GM21447 (cell line): ENCODE measurements around the gene GPR35.

Experiments used
- ATAC-seq: cut with Tn5 transposase; IDR thresholded peaks from one replicate; pipeline ENCODE4 v1.9.1; 2021; ENCODE audit not compliant: unreplicated experiment

GPR35 gene

DNA sequence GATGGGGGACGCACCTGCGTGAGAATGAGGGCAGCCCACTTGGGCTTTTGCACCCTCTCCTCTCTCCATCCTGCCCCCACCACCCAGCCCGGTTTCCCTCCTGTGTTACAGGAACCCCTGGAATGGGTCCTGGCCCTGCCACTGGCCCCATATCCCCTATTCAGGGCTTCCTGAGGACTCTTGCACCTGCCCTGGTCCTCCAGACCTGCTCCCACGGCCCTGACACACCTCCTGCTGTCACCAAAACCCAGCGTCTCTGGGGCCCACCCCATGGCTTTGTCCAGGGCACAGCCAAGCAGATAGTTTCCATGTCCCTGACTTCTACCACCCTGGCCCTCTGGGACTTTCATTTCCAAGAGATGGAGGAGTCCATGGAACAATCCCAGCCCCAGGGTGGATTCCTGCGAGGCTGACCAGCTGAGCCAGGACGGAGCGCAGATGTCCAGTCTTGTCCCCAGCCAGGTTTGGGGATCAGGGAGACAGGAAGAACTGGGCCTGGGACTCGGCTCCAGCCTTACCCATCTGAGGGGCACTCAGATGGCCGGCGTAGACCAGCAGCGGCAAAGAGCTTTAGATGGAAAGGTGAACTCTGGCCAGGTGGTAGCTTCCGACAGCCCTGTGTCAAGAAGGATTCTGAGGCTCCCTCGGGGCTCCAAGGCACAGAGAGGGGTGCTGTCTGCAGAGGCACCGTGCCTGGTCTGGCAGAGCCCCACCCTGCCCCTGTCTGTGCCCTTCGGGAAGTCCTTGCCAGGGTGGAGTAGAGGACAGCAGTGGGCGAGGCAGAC, 12.0 kb downstream of the GPR35 start:
- ATAC-seq = no peak

DNA sequence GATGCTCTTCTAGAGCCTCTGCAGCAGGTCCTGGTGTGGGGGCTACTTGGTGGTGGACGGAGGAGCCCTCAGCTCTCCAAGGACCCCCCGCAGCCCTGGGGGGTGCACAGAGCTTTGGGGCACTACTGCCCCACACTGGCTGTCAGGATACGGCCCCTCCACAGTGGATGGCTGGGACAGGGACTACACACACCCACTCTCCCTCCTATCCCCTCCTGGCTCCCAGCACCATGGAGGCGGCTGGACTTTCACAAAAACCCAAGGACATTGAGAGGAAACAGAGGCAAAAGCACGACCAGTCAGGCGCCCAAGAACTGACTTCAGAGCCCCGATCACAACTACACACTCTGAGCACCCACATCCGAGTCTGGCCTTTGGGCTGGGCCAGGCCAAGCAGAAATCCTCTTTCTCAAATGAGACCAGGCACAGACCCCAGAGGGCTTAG, 12.6 kb downstream of the GPR35 start:
- no peak for ATAC-seq

DNA sequence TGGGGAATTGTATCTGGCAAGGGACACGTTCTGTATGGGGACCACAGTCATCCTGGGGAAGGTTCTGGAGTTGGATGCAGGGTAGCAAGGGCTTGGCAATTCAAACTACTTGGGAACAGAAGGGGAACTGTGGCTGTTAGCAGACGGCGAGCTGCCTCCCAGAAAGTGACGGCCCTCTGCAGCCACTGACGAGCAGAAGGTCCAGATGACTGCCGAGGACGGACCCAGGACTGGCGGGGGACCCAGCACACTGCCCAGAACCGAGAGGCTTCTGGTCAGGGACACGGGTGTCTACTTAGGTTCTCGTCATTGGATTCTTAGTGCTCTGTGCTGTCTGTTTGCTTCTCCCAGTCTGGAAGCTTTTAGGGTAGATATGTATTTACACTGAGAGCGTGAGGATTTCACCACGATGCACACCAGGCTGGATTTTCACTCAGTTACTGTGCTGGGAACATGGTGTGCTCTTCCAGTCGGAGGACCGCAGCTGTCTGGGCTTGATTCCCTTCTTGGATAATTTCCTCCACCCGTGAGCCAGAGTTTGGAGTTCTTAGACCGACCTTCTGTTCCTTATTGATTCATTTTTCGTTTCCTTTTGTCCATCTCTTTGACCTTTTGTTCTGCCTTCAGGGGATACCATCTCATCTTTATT, 13.4 kb downstream of the GPR35 start:
- no peak for ATAC-seq

DNA sequence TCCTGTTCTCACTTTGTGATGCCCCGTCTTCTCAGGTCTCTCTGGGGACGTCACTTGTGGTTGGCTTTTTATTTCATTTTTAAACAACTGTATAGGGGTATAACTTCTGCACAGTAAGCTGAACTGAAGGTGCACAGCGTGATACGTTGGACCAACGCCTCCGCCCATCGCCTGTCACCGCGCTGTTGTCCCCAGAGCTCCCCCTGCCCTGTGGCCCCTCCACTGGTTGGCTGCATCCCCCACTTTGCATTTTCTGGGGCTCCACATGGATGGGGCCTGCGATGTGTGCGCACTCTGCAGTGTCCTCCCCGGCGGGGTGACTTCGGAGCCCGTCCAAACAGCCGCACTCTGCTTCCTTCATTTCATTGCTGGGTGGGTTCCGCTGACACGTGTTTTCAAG, 14.3 kb downstream of the GPR35 start:
- no peak for ATAC-seq

DNA sequence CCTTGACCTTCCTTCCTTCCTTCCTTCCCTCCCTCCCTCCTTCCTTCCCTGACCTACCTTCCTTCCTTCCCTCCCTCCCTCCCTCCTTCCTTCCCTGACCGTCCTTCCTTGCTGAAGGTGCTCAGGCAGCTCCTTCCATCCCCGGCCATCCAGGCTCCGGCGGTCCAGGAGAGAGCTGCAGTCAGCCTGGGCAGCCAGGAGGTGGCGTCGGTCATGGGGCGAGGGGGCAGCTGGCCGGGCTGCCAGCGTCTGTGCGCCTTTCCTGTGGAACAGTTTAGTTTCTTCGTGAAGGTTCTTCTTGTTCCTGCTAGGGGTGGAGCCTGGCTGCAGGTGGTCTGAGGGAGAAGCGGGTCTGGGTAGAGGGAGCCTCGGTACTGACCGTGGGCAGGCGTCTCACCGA, 15.7 kb downstream of the GPR35 start:
- ATAC-seq = no peak

DNA sequence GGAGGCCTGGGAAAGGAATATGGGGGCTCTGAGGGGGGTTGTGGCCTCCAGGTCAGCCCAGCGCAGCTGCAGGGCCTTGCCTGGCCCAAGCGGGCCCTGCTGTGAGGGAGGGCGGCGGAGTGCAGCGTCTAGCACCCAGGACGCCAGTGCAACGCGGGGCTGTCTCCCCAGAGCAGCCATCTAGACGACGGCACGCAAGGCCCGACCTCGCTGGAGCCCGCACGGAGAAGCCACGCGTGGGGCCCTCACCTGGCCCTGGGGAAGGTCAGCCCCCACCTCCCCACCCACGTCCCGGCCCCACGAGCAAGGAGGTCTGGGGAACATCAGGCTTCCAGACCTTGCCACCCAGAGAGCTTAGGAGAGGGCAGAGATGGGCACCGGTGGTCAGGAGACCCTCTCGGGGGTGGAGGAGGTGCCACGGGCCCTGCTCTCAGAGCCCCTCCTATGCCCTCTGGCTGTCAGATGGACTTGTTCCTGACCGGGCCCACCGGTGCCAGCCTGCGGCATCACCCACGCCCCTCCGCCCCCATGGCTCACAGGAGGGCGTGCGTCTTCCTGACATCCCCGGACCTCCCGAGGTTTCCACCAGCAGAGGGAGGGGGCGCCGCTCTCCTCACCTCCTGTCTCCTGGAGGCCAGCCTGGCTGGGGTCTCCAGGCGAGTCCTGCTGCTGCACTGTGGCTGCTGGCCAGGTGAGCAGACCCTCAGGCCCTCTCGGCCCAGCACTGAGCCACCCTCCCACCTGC, 17.0 kb downstream of the GPR35 start:
- ATAC-seq = no peak

DNA sequence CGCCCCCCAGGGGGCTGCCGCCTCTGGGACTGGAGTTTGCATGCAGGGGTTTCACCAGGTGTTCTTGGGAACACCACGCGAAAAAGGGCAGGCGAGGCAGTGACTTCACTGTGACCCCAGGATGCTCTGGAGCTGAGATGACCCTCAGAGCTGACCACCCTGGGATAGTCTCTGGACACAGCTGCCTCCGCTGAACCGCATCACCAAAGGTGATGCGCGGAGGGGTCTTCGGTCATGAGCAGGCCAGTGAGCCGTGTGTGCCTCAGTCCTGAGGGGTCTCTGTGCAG, 17.5 kb downstream of the GPR35 start:
- ATAC-seq = no peak

DNA sequence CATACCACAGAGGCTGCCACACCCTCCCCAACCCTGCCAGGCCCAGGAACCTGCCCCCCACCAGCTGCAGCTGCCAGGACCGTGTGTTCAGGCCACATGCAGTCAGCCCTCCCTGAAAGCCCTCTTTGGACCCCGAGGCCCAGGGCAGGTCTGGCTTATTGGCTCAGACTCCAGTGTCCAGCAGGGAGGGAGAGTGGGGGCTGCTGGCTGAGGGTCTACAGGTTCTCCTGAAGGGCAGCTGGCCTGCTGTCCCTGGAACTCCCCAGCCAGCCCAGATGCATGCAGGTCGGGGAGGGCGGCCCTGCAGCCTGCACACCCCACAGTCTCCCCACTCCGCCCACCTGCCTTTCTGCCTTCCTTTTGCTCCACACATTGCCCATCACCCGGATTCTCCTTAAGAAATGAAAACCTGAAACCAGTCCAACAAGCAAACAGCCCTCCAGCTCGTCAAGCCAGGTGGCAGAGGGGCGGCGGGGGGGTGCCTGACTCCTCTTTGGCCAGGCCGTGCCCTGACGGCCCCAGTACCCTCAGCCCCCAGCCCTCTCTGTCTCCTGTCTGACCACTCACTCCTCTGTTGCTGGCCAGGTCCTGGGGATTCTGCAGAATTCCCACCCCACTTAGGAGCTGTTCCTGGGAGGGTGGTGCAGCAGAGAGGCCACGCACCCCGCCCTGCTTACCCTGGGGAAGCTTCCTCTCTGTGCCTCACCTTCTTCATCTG, 18.0 kb downstream of the GPR35 start:
- ATAC-seq = no peak

DNA sequence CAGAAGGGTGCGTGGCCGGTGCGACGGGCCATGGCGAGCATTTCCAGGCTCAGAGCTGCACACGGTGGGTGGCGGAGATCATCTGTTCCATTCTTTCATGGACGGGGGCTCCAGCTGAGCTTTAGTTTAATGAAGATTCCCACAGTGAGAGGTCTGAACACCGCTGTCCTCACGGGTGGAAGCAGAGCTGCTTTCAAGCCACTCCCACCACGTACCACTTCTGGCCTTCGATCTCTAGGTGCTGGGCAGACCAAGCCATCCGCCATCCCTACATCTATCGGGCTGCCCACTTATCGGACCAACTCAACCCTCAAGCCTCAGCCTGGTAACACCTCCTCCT, 18.5 kb downstream of the GPR35 start:
- ATAC-seq = no peak

DNA sequence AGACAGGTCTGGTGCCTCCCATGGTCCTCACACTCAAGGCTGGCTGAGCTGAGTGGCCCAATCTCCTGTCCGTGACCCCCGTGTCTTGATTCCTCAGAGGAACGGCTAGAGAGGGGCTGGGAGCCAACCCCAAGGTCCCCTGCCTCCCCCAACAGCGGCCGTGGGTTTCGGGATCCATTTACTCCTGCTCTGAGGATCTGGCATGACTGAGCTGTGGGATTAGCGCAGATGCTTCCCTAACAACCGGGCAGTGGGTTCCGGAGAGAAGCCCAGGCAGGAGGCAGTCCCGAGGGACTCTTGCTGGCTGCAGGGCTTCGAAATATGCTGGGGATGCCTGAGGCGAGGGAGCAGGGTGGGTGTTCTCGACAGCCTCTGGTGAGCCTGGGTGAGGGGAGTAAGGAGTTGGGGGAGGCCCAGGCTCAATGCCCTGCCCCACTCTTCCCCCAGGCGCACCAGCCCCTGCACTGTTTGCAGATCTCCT, 18.9 kb downstream of the GPR35 start:
- ATAC-seq = no peak

DNA sequence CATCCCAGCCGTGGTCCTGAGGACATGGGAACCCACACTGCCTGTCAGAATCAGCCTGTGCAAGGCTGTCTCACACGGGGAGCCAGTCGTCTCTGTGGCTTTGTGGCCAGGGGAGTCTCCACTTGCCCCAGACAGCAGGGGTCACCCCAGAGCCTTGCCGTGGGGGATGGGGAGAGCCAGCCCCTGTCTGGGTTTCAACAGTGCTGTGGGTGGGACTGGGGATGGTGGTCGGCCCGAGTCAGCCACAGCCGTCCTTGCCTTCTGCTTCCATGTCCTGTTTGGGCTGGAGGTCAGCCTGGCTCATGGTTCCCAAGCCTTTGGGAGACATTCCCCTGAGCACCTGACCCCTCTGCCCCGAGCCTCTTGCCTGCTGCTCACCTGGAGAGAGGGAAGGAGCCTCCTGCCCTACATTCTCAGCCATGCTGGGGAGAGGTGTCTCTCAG, 19.6 kb downstream of the GPR35 start:
- ATAC-seq = no peak

DNA sequence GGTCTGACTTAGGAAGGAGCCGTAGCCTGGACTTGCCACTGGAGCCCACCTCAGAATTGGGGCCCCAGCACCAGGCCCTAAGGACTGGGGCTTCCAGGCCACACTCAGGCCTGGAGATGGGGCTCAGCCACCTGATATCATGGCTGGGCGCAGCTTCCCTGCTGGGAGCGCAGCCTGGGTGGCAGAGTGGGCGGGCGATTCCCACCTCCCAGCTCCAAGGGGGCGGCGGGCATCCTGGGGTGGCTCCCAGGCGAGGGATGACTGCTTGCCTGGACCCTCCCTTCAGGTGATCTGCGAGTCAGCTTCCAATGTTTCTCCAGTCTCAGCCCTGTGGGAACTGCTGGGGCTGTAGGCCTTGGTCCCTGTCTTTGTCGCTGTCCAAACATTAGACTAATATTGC, 20.1 kb downstream of the GPR35 start:
- ATAC-seq = no peak

DNA sequence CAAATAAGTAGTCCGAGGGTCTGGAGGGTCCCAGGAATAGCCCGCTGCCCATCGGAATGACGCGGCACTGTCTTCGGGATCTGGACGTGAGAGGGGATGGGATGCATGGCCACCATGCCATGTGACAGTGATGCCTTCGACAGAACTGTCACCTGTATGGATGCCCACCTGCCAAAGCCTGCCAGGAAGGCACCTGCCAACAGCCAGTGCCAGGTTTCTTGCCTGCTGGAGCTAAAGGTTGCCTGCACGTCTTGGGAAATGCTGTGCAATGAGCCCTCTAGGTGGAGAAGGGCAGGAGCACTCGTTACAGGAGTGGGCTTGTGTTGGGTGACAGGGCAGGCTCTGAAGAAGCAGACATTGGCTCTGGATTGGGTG, 20.5 kb downstream of the GPR35 start:
- ATAC-seq = no peak

DNA sequence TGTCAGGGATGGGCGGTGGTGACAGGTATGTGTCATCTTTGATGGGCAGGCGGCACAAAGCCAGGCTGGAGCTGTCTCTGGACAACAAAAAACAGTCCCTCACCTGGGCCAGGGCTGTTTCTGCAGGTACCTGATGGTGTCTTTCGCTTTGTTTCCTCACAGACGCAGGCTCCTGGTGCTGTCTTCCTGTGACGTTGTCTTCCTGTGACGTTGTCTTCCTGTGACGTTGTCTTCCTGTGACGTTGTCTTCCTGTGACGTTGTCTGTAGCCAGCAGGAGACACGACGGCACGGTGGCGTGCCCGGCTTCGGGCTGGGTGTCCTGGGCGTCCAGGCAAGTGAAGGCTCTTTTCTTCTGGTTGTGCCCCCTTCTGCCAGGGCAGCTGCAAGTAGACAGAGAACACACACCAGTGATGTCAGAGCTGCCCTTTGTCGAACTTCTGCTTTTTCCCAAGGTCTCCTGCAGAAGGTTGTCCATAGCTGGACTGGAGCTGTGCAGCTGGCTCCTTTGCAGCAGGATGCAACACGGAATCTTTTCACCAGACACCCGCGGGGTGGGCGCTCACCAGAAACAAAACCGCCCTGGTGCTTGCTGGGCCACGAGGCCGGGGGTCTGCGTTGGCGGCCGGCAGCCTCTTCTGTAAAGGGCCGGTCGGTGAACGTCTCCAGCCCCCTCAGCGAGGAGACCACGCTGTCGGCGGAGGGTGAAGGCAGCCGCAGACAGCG, 21.1 kb downstream of the GPR35 start:
- no peak for ATAC-seq

DNA sequence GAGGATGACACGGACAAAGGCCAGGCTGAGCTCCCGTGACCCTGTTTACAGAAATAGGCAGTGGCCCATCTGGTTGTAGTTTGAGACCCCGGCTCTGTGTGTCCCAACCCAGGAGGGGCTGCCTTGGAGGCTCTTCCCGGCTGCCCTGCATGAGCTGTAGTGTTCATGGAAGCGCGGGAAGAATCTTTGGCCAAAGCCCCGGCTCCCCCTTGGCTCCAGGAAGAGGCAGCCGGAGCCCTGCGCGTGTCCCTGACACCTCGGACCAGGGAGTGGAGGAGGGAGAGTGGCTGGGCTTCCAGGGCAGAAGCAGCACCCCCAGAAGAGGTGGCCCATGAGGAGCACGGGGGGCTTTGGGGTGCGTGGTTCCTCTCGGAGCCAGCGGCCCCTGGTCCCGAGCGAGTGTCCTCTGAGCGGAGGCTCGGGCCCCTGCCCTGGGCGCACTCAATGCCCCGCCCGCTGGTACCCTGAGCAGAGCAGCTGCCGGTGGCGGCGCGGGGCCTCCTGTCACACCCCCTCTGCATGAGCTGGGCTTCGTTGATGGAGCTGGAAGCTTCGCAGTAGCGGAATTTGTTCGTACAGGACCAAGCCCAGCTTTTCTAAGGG, 21.7 kb downstream of the GPR35 start:
- no peak for ATAC-seq

DNA sequence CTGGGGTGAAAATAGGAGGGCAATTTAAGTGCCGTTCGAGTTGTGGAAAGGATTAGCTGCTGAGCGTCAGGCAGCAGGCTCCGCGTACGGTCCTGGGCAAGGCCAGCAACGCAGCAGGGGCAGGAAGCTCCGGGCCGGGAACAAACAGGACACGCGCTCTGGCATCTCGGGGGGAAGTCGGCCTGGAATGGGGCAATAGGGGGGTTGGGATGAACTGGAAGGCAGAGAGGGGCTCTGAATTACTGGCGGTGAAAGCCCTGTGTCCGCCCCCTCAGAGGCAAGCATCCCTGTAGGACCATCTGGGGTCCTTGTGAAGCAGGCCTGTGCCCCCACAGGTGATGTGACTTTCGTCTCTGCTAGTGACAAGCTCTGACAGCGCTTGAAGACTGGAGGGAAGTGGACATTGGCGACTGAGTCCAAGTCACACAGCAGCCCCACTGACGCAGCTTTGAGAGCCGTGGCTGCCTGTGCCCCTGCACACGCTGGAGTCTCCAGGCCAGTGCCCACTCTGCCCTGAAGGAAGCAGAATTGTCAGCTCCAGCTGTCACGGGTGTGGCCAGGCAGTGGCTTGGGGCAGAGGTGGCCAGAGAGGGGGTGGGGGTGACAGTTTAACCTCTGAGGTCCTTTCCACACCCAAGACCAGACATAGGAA, 22.3 kb downstream of the GPR35 start:
- no peak for ATAC-seq

DNA sequence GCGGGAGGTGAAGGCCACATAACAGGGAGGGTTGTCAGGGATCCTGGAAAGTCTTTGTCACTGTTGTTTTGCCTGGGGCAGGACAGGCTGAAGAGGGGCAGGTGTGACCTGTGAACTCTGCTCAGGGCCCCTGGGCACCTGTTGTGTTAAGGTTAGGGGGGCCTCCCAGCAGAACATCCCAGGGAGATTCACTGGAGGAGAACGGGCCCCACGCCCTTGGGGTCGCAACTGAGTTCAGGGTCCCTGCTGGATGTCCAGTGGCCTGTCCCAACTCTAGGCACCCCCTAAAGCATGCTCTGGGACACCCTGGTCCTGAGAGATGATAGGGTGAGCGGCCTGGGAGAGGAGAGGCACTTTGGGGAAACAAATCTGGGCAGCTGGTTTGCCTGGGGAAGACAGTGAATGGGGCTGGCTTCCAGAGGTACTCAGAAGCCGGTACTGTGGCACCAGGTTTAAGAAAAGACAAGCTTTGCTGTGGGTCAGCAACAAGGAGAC, 22.9 kb downstream of the GPR35 start:
- no peak for ATAC-seq

DNA sequence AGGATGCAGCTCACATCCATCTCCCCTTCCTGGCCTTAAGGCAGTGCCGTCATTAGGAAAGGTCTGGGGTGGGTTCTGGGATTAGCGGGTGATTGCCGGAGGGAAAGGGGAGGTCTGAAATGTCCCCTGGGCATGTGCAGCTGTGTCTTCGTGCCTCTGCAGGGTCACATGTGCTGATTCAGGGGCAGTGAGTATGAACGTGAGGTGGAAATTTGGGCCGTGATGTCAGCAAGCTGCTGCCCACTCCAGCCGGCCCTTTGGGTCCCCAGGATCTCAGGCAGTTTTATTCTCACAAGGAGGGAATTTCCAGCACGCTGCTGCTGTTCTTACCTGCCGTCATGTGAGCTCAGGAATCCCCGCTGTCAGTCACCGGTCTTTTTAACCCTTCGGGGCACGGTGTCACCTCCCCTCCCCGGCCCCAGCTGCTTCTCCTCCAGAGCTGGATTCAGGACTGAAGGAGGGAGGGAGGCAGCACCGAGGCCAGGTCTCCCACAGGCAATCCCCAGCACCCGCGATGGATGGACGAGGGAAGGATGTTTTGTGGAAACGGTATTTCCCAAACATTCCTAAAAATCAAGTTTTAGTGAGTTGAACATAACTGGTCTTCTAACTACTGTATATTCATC, 23.5 kb downstream of the GPR35 start:
- no peak for ATAC-seq

DNA sequence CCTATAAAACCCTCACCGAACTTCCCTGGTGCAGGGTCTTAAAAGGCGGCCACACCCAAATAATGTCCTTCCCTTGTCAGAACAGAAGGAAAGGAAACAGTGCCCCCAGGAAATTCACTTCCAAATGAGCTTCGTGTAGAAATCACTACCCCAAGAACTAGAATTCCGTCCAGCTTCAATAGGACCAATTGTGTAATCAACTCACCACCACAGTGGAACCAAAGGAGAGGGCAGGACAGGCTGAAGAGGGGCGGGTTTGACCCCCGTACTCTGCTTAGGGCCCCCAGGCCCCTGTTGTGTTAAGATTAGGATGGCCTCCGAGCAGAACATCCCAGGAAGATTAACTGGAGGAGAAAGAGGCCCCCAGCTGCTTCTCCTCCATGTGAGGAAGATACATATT, 24.1 kb downstream of the GPR35 start:
- ATAC-seq = no peak
